SKM-1 treated with dmso at 0.1 percent for 144 hours (cell line): ENCODE measurements around the gene IRF6.

Experiments used
- DNase-seq: peaks from one replicate; lab custom pipeline; 2025; ENCODE audit not compliant: unreplicated experiment; lab: John Stamatoyannopoulos, UW

Gene IRF6

DNA sequence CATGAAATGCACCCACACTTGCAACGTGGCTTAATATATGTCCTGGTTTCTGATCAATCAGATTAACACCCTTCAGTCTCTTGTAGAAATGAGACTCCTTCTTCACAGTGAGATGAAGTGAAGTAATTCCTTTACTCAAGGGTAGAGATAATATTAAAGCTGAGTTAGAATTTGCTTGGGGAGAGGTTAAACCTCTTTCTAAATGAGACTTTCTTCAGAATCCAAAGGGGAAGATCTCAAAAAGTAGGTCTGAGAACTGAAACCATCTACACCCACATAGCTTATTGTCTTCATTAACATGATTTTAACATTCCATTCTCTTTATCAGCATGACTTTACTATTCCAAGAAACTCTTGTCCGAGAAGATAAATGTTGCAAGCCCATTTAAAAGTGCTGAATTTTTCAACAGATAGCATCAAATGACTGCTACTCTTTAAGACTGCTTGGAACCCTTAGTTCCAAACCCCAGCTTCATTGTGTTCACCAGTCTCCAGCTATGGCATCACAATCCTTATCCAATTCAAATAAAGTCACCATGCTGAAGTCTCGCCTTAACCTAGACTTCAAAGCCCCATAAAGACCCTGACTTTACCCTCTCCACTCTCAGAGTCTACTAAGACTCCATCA is 69.3 kb downstream of the IRF6 start:
- no peak for DNase-seq
